BLaER1 treated with 17β-estradiol and CSF1 and Interleukin-3, amounts not matched to agents 10 nM and 100 nM (cell line): Measurements from ENCODE around the gene UTF1.
A peak's percentile ranks its signal among the peaks of the same experiment; 100 is the strongest.

Source experiments
- H3K27ac ChIP-seq, 11 experiments: shearing (Covaris generic); formaldehyde crosslinking; 2 replicates each; pipeline ENCODE4 v1.8.1; 2022
- H3K27me3 ChIP-seq, 11 experiments: shearing (Covaris generic); formaldehyde crosslinking; 2 replicates each; pipeline ENCODE4 v1.8.1; 2022
- H3K36me3 ChIP-seq, 11 experiments: shearing (Covaris generic); formaldehyde crosslinking; 2 replicates each; pipeline ENCODE4 v1.8.1; 2022
- H3K4me1 ChIP-seq, 10 experiments: shearing (Covaris generic); formaldehyde crosslinking; 2 replicates each; pipeline ENCODE4 v1.8.1; 2022
- H3K4me2 ChIP-seq, 11 experiments: shearing (Covaris generic); formaldehyde crosslinking; 2 replicates each; pipeline ENCODE4 v1.8.1; 2022
- H3K4me3 ChIP-seq, 10 experiments: shearing (Covaris generic); formaldehyde crosslinking; 2 replicates each; pipeline ENCODE4 v1.8.1; 2022
- H3K9ac ChIP-seq, 11 experiments: shearing (Covaris generic); formaldehyde crosslinking; 2 replicates each; pipeline ENCODE4 v1.8.1; 2022
- H3K9me3 ChIP-seq, 11 experiments: shearing (Covaris generic); formaldehyde crosslinking; replicated peaks in 1 of 11; 2 replicates each; pipeline ENCODE4 v1.8.1; 2022
- H4K20me1 ChIP-seq, 11 experiments: shearing (Covaris generic); formaldehyde crosslinking; 2 replicates each; pipeline ENCODE4 v1.8.1; 2022
- Cebpa-rat ChIP-seq, 11 experiments: shearing (Covaris generic); IDR thresholded peaks; 2 replicates each; pipeline ENCODE4 v1.8.1; 2022

The UTF1 gene

DNA sequence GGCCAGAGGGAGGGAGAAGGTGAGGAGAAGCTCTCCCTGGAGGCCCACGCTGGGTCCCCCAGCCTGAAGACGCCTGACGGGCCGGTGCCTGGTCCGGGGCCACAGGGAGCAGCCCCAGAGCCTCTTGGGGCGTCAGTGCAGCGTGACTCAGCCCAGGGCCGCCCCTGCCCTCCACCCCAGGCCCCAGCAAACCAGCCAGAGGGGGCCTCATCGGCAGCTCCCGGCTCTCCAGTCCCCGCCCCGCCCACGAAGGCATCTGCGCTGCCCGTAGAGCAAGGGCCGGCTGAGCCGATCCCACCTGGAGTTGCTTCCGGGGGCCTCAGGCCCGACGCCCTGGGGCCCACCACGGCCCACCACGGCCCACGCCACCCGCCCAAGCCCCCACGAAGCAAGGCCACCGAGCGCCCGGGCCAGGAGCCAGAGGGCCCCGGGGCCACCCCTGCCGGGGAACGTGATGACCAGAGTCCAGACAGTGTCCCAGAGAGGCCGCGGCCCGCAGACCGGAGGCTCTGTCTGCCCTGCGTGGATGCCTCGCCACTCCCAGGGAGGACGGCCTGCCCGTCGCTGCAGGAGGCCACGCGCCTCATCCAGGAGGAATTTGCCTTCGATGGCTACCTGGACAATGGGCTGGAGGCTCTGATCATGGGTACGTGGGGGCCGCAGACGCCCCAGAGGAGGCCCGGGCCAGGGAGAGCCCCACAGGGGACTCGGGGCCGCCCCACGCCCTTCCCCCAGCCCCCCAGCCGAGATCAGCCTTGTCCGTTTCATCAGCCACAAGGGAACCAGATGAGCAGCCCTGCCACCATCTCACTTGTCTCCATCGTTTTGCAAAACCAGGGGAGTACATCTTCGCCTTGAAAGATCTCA, 31.2 kb upstream of the UTF1 start:
- Histone ChIP-seq H4K20me1 (peaks cover 0 to 17% (median 0%) of the 10 kb centered on the region in 11 experiments; a peak in 3 of 22 replicates), H3K4me1 (peaks cover 0 to 27% (median 20%) of the 10 kb centered on the region in 10 experiments; a peak in 14 of 20 replicates), H3K4me3 (no peak overlapping the region), H3K27ac (no peak overlapping the region), H3K36me3 (no peaks in the 10 kb centered on the region), H3K9me3 (peaks cover 0 to 7% (median 2%) of the 10 kb centered on the region in 11 experiments; a peak in 7 of 22 replicates), H3K4me2 (no peak overlapping the region), H3K9ac (no peak overlapping the region), H3K27me3 (no peaks in the 10 kb centered on the region)
- no peak for TF ChIP-seq Cebpa-rat (IDR thresholded peaks at IDR 0.05)

DNA sequence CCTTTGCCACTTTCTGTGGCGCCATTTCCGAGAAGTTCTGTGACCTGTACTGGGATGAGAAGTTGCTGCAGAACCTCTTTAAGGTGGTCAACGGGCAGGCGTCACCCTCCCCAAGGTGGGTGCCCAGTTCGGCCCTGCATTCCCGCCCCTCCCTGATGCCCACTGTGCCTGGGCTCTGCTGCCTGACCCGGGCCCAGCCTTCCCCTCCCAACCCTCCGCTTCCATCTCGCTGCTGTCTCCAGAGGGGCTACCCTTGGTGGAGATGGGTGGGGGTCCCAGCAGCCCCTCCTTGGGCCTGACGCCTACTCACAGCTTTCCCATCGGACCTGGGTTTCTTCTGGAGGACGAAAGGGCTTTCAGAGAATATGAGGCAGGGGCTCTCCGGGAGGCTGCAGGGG, 30.5 kb upstream of the UTF1 start:
- H3K4me1 ChIP-seq = peaks cover 0 to 30% (median 20%) of the 10 kb centered on the region in 10 experiments; a peak in 14 of 20 replicates
- peaks cover 0 to 1% (median 0%) of the 10 kb centered on the region in 11 experiments; a peak in 1 of 22 replicates for H3K9me3 ChIP-seq
- no peaks in the 10 kb centered on the region for H3K27me3 ChIP-seq
- no peak overlapping the region for H3K9ac ChIP-seq
- no peak for TF ChIP-seq Cebpa-rat (IDR thresholded peaks at IDR 0.05)
- H4K20me1 ChIP-seq = peaks cover 0 to 17% (median 0%) of the 10 kb centered on the region in 11 experiments; a peak in 3 of 22 replicates
- H3K4me3 ChIP-seq = no peak overlapping the region
- H3K4me2 ChIP-seq = peak overlapping the region in 7 of 11 experiments; percentile 3 to 41 (median 17); a peak in 7 of 22 replicates
- no peak overlapping the region for H3K27ac ChIP-seq
- H3K36me3 ChIP-seq = no peaks in the 10 kb centered on the region

DNA sequence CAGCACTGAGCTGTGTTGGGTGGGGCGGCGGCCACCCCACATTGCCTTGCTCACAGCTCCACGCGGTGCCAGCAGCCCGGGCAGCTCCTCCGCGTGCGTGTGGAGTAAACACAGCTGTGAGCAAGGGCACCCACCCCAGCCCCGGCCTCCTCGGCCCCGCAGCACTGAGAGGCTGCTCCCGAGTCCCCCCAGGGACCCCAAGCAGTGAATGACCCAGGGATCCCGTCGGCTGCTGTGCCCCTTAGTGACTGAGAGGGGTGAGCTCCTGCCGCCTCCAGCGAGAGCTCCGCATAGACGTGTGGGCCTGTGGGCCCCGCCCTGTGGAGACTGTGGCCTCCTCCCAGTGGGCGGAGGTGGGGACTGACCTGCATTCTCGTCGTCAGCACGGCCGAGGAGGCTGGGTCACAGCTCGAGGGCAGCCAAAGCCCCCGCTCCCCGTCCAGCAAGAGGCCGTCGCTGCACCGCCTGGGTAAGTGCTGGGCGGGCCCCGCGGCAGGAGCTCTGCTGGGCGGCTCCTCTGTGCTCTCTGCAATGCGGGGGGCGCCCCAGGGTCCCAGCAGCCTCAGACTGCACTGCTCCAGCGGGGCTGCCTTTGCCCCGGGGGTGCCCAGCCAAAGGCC, 29.9 kb upstream of the UTF1 start:
- Histone ChIP-seq H3K4me1 (peaks cover 0 to 35% (median 20%) of the 10 kb centered on the region in 10 experiments; a peak in 14 of 20 replicates), H4K20me1 (peaks cover 0 to 17% (median 0%) of the 10 kb centered on the region in 11 experiments; a peak in 3 of 22 replicates), H3K9me3 (no peaks in the 10 kb centered on the region), H3K36me3 (no peaks in the 10 kb centered on the region), H3K27me3 (no peaks in the 10 kb centered on the region), H3K9ac (no peak overlapping the region), H3K27ac (no peak overlapping the region), H3K4me2 (peak overlapping the region in 8 of 11 experiments; percentile 3 to 41 (median 16); a peak in 7 of 22 replicates), H3K4me3 (no peak overlapping the region)
- TF ChIP-seq Cebpa-rat (IDR thresholded peaks at IDR 0.05) = no peak

- H3K36me3 ChIP-seq = no peaks in the 10 kb centered on the region
- H3K4me2 ChIP-seq = peak overlapping the region in 1 of 11 experiments; percentile 28; a peak in 1 of 22 replicates
- H3K9me3 ChIP-seq = no peaks in the 10 kb centered on the region
- H3K4me1 ChIP-seq = peaks cover 0 to 38% (median 20%) of the 10 kb centered on the region in 10 experiments; a peak in 14 of 20 replicates
- H4K20me1 ChIP-seq = peaks cover 0 to 17% (median 0%) of the 10 kb centered on the region in 11 experiments; a peak in 3 of 22 replicates
- H3K4me3 ChIP-seq = no peak overlapping the region
- no peaks in the 10 kb centered on the region for H3K27me3 ChIP-seq
- H3K27ac ChIP-seq = no peak overlapping the region
- no peak for TF ChIP-seq Cebpa-rat (IDR thresholded peaks at IDR 0.05)
- no peak overlapping the region for H3K9ac ChIP-seq
Observed at GRCh38 chr10:133200621-133201031, 29.4 kb upstream of the UTF1 start.

DNA sequence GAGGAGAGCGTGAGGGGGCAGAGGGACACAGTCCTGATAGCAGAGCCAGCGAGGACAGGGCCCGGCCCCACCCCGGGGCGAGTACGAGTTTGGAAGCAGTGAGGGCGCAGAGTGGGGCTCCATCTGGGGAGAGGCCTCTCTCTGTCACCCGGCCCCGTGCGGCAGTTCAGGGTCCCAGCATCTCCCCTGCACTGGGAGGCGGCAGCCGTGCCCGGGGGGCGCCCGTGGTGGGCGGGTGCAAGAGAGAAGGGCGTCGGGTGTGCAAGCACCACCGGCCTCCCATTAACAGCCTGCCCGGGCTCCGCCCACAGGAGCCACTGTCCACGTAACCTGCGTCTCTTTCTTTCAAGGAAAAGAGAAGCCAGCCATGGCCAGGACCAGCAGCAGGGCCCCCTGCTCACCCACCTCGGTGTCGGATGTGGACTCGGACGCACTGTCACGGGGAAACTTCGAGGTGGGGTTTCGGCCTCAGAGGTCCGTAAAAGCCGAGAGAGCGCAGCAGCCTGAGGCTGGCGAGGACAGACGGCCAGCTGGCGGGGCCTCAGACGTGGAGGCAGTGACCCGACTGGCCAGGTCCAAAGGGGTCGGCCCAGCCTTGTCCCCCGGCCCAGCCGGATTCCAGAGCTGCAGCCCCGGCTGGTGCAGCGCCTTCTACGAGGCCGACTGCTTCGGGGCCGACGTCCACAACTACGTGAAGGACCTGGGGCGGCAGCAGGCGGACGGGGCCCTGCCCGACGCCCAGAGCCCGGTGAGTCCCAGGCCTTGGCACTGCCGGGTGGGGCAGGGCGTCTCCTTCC, 28.7 kb upstream of the UTF1 start:
- no peaks in the 10 kb centered on the region for H3K36me3 ChIP-seq
- no peak for TF ChIP-seq Cebpa-rat (IDR thresholded peaks at IDR 0.05)
- no peak overlapping the region for H3K4me2 ChIP-seq
- no peak overlapping the region for H3K9ac ChIP-seq
- H3K9me3 ChIP-seq = no peaks in the 10 kb centered on the region
- no peak overlapping the region for H3K27ac ChIP-seq
- H4K20me1 ChIP-seq = peaks cover 0 to 18% (median 0%) of the 10 kb centered on the region in 11 experiments; a peak in 3 of 22 replicates
- peaks cover 0 to 38% (median 20%) of the 10 kb centered on the region in 10 experiments; a peak in 14 of 20 replicates for H3K4me1 ChIP-seq
- H3K27me3 ChIP-seq = no peaks in the 10 kb centered on the region
- H3K4me3 ChIP-seq = no peak overlapping the region

DNA sequence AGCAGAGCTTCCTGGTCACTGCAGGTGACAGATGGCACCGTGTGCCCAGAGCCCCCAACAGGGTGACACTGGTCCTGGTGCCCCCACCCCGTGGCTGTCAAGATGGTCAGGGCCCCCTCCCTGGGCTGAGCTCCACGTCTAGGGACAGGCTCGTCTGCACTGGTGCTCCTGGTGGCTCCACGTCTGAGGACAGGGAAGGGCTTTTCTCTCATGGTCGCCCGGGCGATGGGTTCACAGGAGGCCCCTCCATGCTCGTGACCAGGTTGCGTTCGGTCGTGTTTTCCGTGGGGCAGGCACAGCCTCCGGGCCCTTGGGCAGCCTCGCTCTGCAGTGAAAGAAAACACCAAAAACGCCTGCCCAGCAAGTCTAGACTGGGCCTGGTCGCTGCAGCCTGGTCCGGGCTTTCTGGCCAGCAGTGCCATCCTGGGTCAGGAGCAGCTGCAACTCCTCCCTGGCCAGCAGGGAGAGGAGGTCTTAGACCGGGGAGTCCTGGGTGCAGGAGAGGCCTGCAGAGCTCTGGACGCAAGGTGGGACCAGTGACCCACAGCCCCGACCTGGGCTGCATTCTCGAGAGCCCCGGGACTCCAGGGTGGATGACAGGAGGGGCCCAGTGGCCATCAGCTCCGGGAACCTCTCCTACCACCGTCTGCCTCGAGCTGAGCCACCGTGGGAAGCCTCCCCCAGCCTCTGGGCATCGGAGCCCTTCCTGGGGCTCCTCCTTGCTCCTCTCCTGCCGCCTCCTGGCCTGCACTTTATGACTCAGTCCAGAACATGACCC, 27.9 kb upstream of the UTF1 start:
- peaks cover 0 to 26% (median 0%) of the 10 kb centered on the region in 11 experiments; a peak in 5 of 22 replicates for H4K20me1 ChIP-seq
- H3K27ac ChIP-seq = no peak overlapping the region
- H3K27me3 ChIP-seq = no peaks in the 10 kb centered on the region
- no peaks in the 10 kb centered on the region for H3K36me3 ChIP-seq
- TF ChIP-seq Cebpa-rat (IDR thresholded peaks at IDR 0.05) = no peak
- no peaks in the 10 kb centered on the region for H3K9me3 ChIP-seq
- no peak overlapping the region for H3K4me3 ChIP-seq
- H3K4me1 ChIP-seq = peaks cover 0 to 38% (median 20%) of the 10 kb centered on the region in 10 experiments; a peak in 16 of 20 replicates
- no peak overlapping the region for H3K4me2 ChIP-seq
- H3K9ac ChIP-seq = no peak overlapping the region

GRCh38 chr10:133202778-133203651, 27.0 kb upstream of the UTF1 start:
- H3K9ac ChIP-seq = no peak overlapping the region
- no peaks in the 10 kb centered on the region for H3K9me3 ChIP-seq
- peaks cover 0 to 28% (median 0%) of the 10 kb centered on the region in 11 experiments; a peak in 5 of 22 replicates for H4K20me1 ChIP-seq
- no peak for TF ChIP-seq Cebpa-rat (IDR thresholded peaks at IDR 0.05)
- no peak overlapping the region for H3K4me3 ChIP-seq
- peaks cover 0 to 40% (median 23%) of the 10 kb centered on the region in 10 experiments; a peak in 16 of 20 replicates for H3K4me1 ChIP-seq
- H3K4me2 ChIP-seq = no peak overlapping the region
- no peaks in the 10 kb centered on the region for H3K36me3 ChIP-seq
- no peaks in the 10 kb centered on the region for H3K27me3 ChIP-seq
- H3K27ac ChIP-seq = no peak overlapping the region
